Upper lobe of left lung (tissue), 6 donors: ENCODE measurements around the gene OR2A42. TPM values are rescaled to one million over a fixed set of nuclear protein-coding genes. Genes with fewer than 3 reads are reported as not detected.
A peak's percentile ranks its signal among the peaks of the same experiment; 100 is the strongest.
"Not testable (repeated sequence)": the region's sequence is repeated elsewhere in the genome, so short reads cannot be mapped to it uniquely, and the experiment has no call there.

Experiments
- ATAC-seq, 2 donors: fragments of 200-7000 bp; cut with Tn5 transposase; one replicate each; pipeline ENCODE4 v1.9.1; 2022; ENCODE audit warnings: mild to moderate bottlenecking in 2 of 2, moderate library complexity in 2 of 2; ENCODE audit not compliant: low FRiP score in 2 of 2
- DNase-seq, 2 donors: peaks; one replicate each; pipeline ENCODE4 v3.0.0-alpha.2; 2019 to 2020
- H3K27ac ChIP-seq, 4 donors: fragments of 200-600 bp; sonication (generic); one replicate each; pipeline ENCODE4 v1.5.1; 2016 to 2019
- H3K27me3 ChIP-seq, 4 donors: fragments of 200-600 bp; sonication (generic); one replicate each; pipeline ENCODE4 v1.5.1; 2017 to 2019
- H3K36me3 ChIP-seq, 4 donors: fragments of 200-600 bp; sonication (generic); one replicate each; pipeline ENCODE4 v1.5.1; 2016 to 2019
- H3K4me1 ChIP-seq, 4 donors: fragments of 200-600 bp; sonication (generic); one replicate each; pipeline ENCODE4 v1.5.1; 2018 to 2019
- H3K4me3 ChIP-seq, 4 donors: fragments of 200-600 bp; sonication (generic); one replicate each; pipeline ENCODE4 v1.5.1; 2017 to 2019; ENCODE audit warnings: mild to moderate bottlenecking in 2 of 4, moderate library complexity in 1 of 4
- H3K9me3 ChIP-seq, 4 donors: fragments of 200-600 bp; sonication (generic); one replicate each; pipeline ENCODE4 v1.5.1; 2018 to 2019
- CTCF ChIP-seq, 6 experiments: fragments of 450-650 bp in 4 of 6; fragments of 200-600 bp in 2 of 6; sonication (generic) in 2 of 6; IDR thresholded peaks; one replicate each; pipeline ENCODE4 v1.5.1; 2016 to 2019; ENCODE audit warnings: antibody characterized with exemption in 6 of 6
- EP300 ChIP-seq, 4 donors: sonication (generic); formaldehyde crosslinking; IDR thresholded peaks; one replicate each; pipeline ENCODE4 v1.5.1; 2017; ENCODE audit warnings: antibody characterized with exemption in 4 of 4, control low read depth in 2 of 4
- POLR2A ChIP-seq, 4 donors: fragments of 450-650 bp; IDR thresholded peaks; one replicate each; pipeline ENCODE4 v1.5.1; 2016 to 2017; ENCODE audit warnings: antibody characterized with exemption in 4 of 4, mild to moderate bottlenecking in 2 of 4
- POLR2AphosphoS5 ChIP-seq, 2 donors: sonication (generic); formaldehyde crosslinking; IDR thresholded peaks; one replicate each; pipeline ENCODE4 v1.5.1; 2017; ENCODE audit warnings: antibody characterized with exemption in 2 of 2
- WGBS, 2 donors: methylation state at CpG; one replicate each; pipeline ENCODE4 v1.1.5; 2017 to 2018; 5-methylcytosine and 5-hydroxymethylcytosine counted together
- total RNA-seq, 6 donors: library from RNA; depleted of rRNA in 4 of 6; stranded (reverse); fragments of >200 nt in 4 of 6; gene quantifications; one replicate each; pipeline versions ENCODE4 v1.1.0 to v1.2.1, GENCODE V29; 2016 to 2021
- donor health status: DM: no; HTN: no; CAD: no; lungs with moderate emphysema.
- donor health status: DM: no; HTN: yes; CAD: no; lungs with severe emphysema.

OR2A42 gene
- total RNA-seq, 6 donors from 2014 or later: 0.09 to 0.46 (median 0.10) TPM; not detected in 3

- H3K4me1 ChIP-seq: peaks cover 0 to 5% (median 0%) of the 10 kb centered on the region in 4 donors
- no peak for TF ChIP-seq EP300 (IDR thresholded peaks at IDR 0.05)
- no peak for TF ChIP-seq POLR2A (IDR thresholded peaks at IDR 0.05)
- TF ChIP-seq CTCF (IDR thresholded peaks at IDR 0.05): no peak
- no peak for TF ChIP-seq POLR2AphosphoS5 (IDR thresholded peaks at IDR 0.05)
- ATAC-seq (peak in 1 of 2 donors; percentile 44), DNase-seq (peak in 1 of 2 donors; percentile 30)
- no peaks in the 10 kb centered on the region for H3K27me3 ChIP-seq
- H3K4me3 ChIP-seq: no peak overlapping the region
- no peak overlapping the region for H3K27ac ChIP-seq
- no peaks in the 10 kb centered on the region for H3K36me3 ChIP-seq
- 51 to 64% methylated on average over 3 of the region's 3 CpGs for WGBS, 2 donors
- H3K9me3 ChIP-seq: no peaks in the 10 kb centered on the region
These were observed 16.7 kb upstream of the OR2A42 start for GRCh38 chr7:144256112-144256511.

GRCh38 chr7:144255471-144255897 is 16.1 kb upstream of the OR2A42 start:
- DNase-seq (peak in 1 of 2 donors; percentile 17), ATAC-seq (no peak)
- Histone ChIP-seq H3K27me3 (no peaks in the 10 kb centered on the region), H3K4me3 (no peak overlapping the region), H3K9me3 (no peaks in the 10 kb centered on the region), H3K36me3 (no peaks in the 10 kb centered on the region), H3K4me1 (peaks cover 0 to 5% (median 0%) of the 10 kb centered on the region in 4 donors), H3K27ac (no peak overlapping the region)
- no peak for TF ChIP-seq EP300 (IDR thresholded peaks at IDR 0.05)
- TF ChIP-seq POLR2AphosphoS5 (IDR thresholded peaks at IDR 0.05): no peak
- TF ChIP-seq CTCF (IDR thresholded peaks at IDR 0.05): no peak
- TF ChIP-seq POLR2A (IDR thresholded peaks at IDR 0.05): no peak
- WGBS, 2 donors: 73 to 79% methylated on average over 5 of the region's 5 CpGs

GRCh38 chr7:144252307-144252706 is 12.9 kb upstream of the OR2A42 start:
- H3K27ac ChIP-seq, H3K4me3 ChIP-seq, H3K4me1 ChIP-seq, H3K9me3 ChIP-seq, ATAC-seq, H3K36me3 ChIP-seq, H3K27me3 ChIP-seq, DNase-seq: not testable (repeated sequence)
- WGBS, 2 donors: no CpG with 5 or more reads among the region's 4 CpGs

GRCh38 chr7:144247674-144248330 is 8.4 kb upstream of the OR2A42 start:
- not testable (repeated sequence) for H3K27me3 ChIP-seq, DNase-seq, H3K4me3 ChIP-seq, H3K27ac ChIP-seq, H3K9me3 ChIP-seq, H3K36me3 ChIP-seq, ATAC-seq, H3K4me1 ChIP-seq
- WGBS, 2 donors: no CpG with 5 or more reads among the region's 1 CpG

GRCh38 chr7:144246967-144247366 is 7.6 kb upstream of the OR2A42 start:
- H3K4me3 ChIP-seq: not testable (repeated sequence)

GRCh38 chr7:144245372-144245771 is 6.0 kb upstream of the OR2A42 start:
- DNase-seq, H3K9me3 ChIP-seq, H3K27me3 ChIP-seq, H3K4me1 ChIP-seq, H3K36me3 ChIP-seq, H3K27ac ChIP-seq, H3K4me3 ChIP-seq: not testable (repeated sequence)
- peak in 1 of 2 donors; percentile 47 for ATAC-seq
- no CpG with 5 or more reads among the region's 2 CpGs for WGBS, 2 donors

More at GRCh38 chr7:144246967-144247366, 7.6 kb upstream of the OR2A42 start:
- H3K9me3 ChIP-seq, H3K36me3 ChIP-seq, H3K27ac ChIP-seq, DNase-seq, H3K27me3 ChIP-seq, H3K4me1 ChIP-seq, ATAC-seq: not testable (repeated sequence)
- WGBS, 2 donors: no CpG with 5 or more reads among the region's 5 CpGs

GRCh38 chr7:144238530-144239082 is 799 bp downstream of the OR2A42 start:
- not testable (repeated sequence) for H3K27me3 ChIP-seq, H3K27ac ChIP-seq, H3K36me3 ChIP-seq, ATAC-seq, H3K4me3 ChIP-seq, H3K4me1 ChIP-seq, H3K9me3 ChIP-seq
- DNase-seq: peak in 1 of 2 donors; percentile 18
- WGBS, 2 donors: 93 to 94% methylated on average over 2 of the region's 2 CpGs

GRCh38 chr7:144233039-144233438 is 6.4 kb downstream of the OR2A42 start:
- H3K9me3 ChIP-seq, H3K36me3 ChIP-seq, H3K27me3 ChIP-seq, H3K27ac ChIP-seq, H3K4me3 ChIP-seq, DNase-seq, H3K4me1 ChIP-seq: not testable (repeated sequence)
- ATAC-seq: peak in 1 of 2 donors; percentile 34
- 79 to 88% methylated on average over 1 of the region's 1 CpG for WGBS, 2 donors

- H3K27ac ChIP-seq, H3K9me3 ChIP-seq, DNase-seq, H3K4me1 ChIP-seq, ATAC-seq, H3K27me3 ChIP-seq, H3K36me3 ChIP-seq, H3K4me3 ChIP-seq: not testable (repeated sequence)
- WGBS, 2 donors: no CpG with 5 or more reads among the region's 2 CpGs
These were observed 8.4 kb downstream of the OR2A42 start for GRCh38 chr7:144231027-144231426.

- peak in 1 of 2 donors; percentile 59 for ATAC-seq
- H3K4me1 ChIP-seq, H3K9me3 ChIP-seq, H3K27me3 ChIP-seq, H3K27ac ChIP-seq, DNase-seq, H3K4me3 ChIP-seq, H3K36me3 ChIP-seq: not testable (repeated sequence)
- 72 to 80% methylated on average over 1 to 2 of the region's 3 CpGs for WGBS, 2 donors
These were observed 10.6 kb downstream of the OR2A42 start for GRCh38 chr7:144228810-144229209.

GRCh38 chr7:144226866-144227265 is 12.5 kb downstream of the OR2A42 start:
- peak in 1 of 2 donors; percentile 47 for ATAC-seq
- not testable (repeated sequence) for H3K9me3 ChIP-seq
- 72 to 83% methylated on average over 3 of the region's 4 CpGs for WGBS, 2 donors

More at GRCh38 chr7:144226866-144227265, 12.5 kb downstream of the OR2A42 start:
- DNase-seq, H3K27me3 ChIP-seq, H3K4me3 ChIP-seq, H3K36me3 ChIP-seq, H3K27ac ChIP-seq, H3K4me1 ChIP-seq: not testable (repeated sequence)
